Medulla oblongata (tissue), 1 donor: ENCODE measurements around the gene SCAMP1.
"Not testable (repeated sequence)": the region's sequence is repeated elsewhere in the genome, so short reads cannot be mapped to it uniquely, and the experiment has no call there.

Experiments used
- DNase-seq: peaks from one replicate; pipeline ENCODE4 v3.0.0-alpha.2; 2015; ENCODE audit errors: extremely low spot score

SCAMP1 gene

GRCh38 chr5:78360924-78361630, 660 bp downstream of the SCAMP1 start:
- peak; percentile 60 for DNase-seq

- DNase-seq = no peak
Measured at GRCh38 chr5:78361631-78361993, 1.2 kb downstream of the SCAMP1 start.

GRCh38 chr5:78362220-78362619, 1.8 kb downstream of the SCAMP1 start:
- no peak for DNase-seq

- DNase-seq = no peak
Measured at GRCh38 chr5:78364005-78364404, 3.6 kb downstream of the SCAMP1 start.

- no peak for DNase-seq
Measured at GRCh38 chr5:78367318-78367991, 7.0 kb downstream of the SCAMP1 start.

DNA sequence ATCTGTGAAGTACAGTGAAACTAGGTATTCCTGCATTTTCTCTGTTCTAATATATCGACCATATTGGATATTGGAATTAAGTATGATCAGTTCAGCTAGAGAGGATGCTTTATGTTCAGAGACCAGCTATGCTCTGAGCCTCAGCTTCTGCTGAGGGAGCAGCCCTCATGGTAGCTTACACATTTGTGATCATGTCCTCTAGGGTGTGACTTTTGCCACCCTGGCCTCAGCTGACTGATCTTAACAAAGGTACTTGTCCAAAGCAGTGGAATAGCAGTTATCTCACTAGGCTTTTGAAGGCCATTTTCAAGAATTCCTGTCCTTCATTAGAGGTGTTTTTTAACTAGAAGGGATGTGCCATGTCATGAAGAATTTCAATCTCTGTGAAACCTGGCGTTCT, 9.3 kb downstream of the SCAMP1 start:
- DNase-seq = no peak

DNA sequence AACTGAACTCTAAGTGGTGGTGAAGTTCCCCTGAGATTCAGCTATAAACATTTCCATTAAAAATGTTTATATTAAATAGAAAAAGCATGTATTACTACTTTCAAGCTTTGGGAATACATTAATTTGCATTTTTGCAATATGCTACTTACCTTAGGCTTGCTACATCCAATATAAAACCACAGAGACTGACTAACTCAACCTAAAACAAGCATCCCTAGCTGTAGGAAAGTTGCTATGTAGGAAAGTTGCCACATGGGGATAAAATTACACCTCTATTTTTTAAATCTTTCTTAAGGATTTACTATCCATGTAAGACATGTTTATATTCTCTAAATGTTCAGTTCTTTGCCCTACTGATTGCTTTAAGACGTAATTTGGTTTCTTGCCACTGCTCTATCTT, 12.8 kb downstream of the SCAMP1 start:
- DNase-seq = no peak

DNA sequence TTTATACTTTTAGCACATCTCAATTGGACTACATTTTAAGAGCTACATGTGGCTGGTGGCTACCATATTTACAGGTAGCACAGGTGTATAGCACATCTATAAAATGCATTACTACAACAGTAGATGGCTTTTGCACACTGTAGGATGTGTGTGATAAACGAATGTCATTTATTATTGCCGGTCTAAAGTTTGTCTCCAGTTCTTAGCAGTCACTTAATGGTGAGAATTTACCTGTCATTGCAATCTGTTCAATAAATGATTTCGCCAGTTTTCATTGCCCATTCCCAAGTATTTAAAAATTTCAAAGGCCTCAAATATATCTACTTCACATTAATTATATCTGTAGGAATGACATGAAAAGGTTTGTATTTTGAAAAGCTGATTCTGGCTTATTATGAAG, 15.9 kb downstream of the SCAMP1 start:
- no peak for DNase-seq

DNA sequence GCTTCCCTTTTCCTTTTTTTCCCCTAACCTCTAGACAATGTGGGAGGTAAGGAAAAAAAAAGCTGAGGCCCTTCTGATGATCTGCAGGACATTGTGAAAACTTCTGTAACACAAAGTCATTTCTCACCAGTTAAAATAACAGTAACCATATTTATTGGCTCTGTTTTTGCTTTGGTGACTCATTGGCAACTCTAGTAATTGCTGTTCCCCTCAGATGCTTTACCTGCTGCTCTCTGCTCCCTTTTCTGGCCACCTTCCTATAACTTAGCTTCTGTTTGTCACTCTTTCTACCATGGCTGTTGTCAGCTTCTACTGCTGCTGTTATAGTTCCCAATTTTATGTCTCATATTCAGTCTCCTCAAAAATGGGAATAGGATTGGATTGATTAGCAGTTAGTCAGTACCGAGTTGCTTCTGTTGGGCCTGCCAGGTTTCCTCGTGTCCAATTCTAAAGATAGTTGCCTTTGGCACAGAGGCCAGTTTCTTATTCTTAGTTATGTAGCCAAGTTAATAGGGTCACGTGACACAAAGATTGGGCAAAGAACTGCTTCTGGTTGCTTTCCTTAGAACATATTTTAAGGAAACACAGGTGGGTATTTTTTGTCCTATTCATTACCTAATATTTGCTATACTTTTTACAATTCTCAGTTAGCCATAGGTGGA, 16.8 kb downstream of the SCAMP1 start:
- DNase-seq = peak; percentile 35

DNA sequence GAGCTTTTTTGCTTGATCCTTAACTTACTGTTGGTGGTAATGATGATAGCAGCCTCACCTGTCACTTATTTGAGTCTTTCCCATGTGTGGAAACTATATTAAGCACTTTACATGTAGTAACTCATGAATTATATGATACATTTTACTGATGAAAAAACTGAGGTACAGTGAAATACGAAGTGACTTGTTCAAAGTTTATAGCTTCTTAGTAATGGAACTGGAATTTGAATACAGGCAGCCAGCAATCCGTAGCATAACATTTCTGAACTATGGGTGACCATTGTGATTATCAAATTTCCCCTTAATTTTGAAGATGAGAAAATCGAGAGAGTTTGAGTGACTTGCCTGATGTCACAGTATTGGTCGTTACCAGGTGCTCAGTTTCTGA, 17.3 kb downstream of the SCAMP1 start:
- no peak for DNase-seq

- no peak for DNase-seq
Measured at GRCh38 chr5:78387468-78388153, 27.2 kb downstream of the SCAMP1 start.

DNA sequence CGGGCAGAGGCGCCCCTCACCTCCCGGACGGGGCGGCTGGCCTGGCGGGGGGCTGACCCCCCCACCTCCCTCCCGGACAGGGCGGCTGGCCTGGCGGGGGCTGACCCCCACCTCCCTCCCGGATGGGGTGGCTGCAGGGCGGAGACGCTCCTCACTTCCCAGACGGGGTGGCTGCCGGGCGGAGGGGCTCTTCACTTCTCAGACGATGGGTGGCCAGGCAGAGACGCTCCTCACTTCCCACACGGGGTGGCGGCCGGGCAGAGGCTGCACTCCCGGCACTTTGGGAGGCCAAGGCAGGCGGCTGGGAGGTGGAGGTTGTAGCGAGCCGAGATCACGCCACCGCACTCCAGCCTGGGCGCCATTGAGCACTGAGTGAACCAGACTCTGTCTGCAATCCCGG, 30.9 kb downstream of the SCAMP1 start:
- DNase-seq = not testable (repeated sequence)

GRCh38 chr5:78397831-78398230, 37.4 kb downstream of the SCAMP1 start:
- DNase-seq = no peak

GRCh38 chr5:78399116-78399515, 38.7 kb downstream of the SCAMP1 start:
- no peak for DNase-seq

DNA sequence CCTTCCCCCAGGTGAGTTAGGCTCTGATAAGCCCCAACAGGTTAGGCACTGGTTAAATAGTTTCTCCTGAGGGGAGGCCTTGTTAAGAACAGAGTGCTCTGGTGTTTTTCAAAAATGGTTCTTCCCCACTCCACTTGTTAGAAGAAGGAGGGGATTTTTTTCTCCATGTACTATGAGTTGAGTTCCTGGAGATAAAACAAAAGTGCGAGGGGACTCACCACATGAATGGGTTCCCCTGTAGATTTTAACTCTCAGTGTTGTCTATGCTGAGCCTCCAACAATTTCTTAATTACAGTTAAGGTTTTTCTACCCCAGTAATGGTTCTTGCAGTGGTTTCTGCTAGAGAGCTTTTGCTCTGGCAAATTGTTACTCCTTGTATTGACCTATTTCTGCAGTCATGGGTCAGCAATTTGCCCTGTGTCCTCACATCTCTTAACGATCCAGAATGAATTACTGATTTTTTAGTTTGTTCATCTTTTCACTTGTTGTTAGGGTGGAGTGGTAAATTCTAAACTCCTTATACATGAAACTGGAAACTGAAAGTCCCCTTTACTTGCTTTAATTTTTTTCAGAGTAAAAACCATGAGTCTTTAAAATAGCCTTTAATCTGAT, 44.4 kb downstream of the SCAMP1 start:
- DNase-seq = no peak

GRCh38 chr5:78405829-78406750, 45.7 kb downstream of the SCAMP1 start:
- DNase-seq = no peak

DNA sequence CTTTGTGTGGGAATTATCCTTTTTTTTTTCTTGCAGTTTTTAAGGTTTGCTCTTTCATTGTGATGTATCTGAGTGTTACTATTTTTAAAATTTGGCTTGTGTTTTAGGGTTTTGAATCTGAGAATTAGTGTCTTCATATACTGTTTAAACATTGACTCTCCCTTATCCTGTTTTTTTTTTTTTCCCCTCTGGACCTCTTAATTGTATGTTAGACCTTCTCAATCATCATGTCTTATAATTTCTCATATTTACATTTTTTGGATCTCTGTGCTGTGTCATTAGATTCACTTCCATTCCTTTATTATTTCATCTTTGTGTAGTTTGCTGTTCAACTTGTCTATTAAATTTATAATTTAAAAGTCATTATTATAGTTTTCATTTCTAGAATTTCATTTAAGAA, 47.0 kb downstream of the SCAMP1 start:
- DNase-seq = no peak

- DNase-seq = no peak
Measured at GRCh38 chr5:78411586-78411985, 51.2 kb downstream of the SCAMP1 start.

- no peak for DNase-seq
Measured at GRCh38 chr5:78416677-78417425, 56.4 kb downstream of the SCAMP1 start.

- DNase-seq = no peak
Measured at GRCh38 chr5:78419396-78419795, 59.0 kb downstream of the SCAMP1 start.
